Endothelial cell of umbilical vein (primary cell): Measurements from ENCODE around the gene ALDH3A2.

Experiments used
- CTCF ChIP-seq, 2 donors: IDR thresholded peaks; 1 replicate in 1 of 2; 2 replicates in 1 of 2; pipeline ENCODE4 v1.5.1; 2011; ENCODE audit warnings: low read length in 2 of 2, mild to moderate bottlenecking in 2 of 2, moderate library complexity in 2 of 2, control low read depth in 1 of 2, inconsistent platforms in 1 of 2, low read depth in 1 of 2; ENCODE audit not compliant: insufficient read depth in 1 of 2; ENCODE audit errors: extremely low read depth in 1 of 2
- EZH2 ChIP-seq: IDR thresholded peaks from 2 replicates; pipeline ENCODE4 v1.6.1; 2012; ENCODE audit warnings: borderline replicate concordance, low read depth, mild to moderate bottlenecking, moderate library complexity, low read length, inconsistent platforms; ENCODE audit not compliant: severe bottlenecking
- MAX ChIP-seq: IDR thresholded peaks from 2 replicates; pipeline ENCODE4 v1.6.1; 2011; ENCODE audit not compliant: insufficient read depth, insufficient read length
- POLR2A ChIP-seq: IDR thresholded peaks from 2 replicates; pipeline ENCODE4 v1.6.1; 2012; ENCODE audit warnings: low read depth, mild to moderate bottlenecking, control low read depth, low read length

- TF ChIP-seq CTCF (IDR thresholded peaks at IDR 0.05; ENCODE audit: extremely low read depth in 1 of 2, insufficient read depth in 1 of 2, low read depth in 1 of 2, low read length in 2 of 2) (no peak), MAX (no peak), POLR2A (no peak), EZH2 (no peak)
These were observed 33.7 kb upstream of the ALDH3A2 start for GRCh38 chr17:19614900-19615299.
